ENCODE measurements around the gene KY.

Gene KY

GRCh38 chr3:134642445-134643149 lies 8.2 kb downstream of the KY start:
- TF ChIP-seq PPARA (CRISPR knock-in tag; IDR thresholded peaks at IDR 0.05; ENCODE audit: borderline replicate concordance) (no peak), ESRRG (CRISPR knock-in tag; IDR thresholded peaks at IDR 0.05) (no peak), ZNF565 (CRISPR knock-in tag; conservative IDR thresholded peaks at IDR 0.05; ENCODE audit: low read depth) (no peak), ARNTL (CRISPR knock-in tag; IDR thresholded peaks at IDR 0.05; ENCODE audit: borderline replicate concordance, low read depth) (no peak), PATZ1 (CRISPR knock-in tag; IDR thresholded peaks at IDR 0.05; ENCODE audit: borderline replicate concordance) (no peak), RARB (CRISPR knock-in tag; IDR thresholded peaks at IDR 0.05) (no peak), SNAI2 (CRISPR knock-in tag; IDR thresholded peaks at IDR 0.05) (no peak), CSDC2 (CRISPR knock-in tag; IDR thresholded peaks at IDR 0.05) (no peak), TCF4 (CRISPR knock-in tag; IDR thresholded peaks at IDR 0.05; ENCODE audit: borderline replicate concordance) (no peak), GLIS3 (CRISPR knock-in tag; IDR thresholded peaks at IDR 0.05) (no peak), ZFP3 (CRISPR knock-in tag; IDR thresholded peaks at IDR 0.05) (no peak), ZC3H10 (CRISPR knock-in tag; IDR thresholded peaks at IDR 0.05) (no peak)
- TF ChIP-seq, protein P1, sequence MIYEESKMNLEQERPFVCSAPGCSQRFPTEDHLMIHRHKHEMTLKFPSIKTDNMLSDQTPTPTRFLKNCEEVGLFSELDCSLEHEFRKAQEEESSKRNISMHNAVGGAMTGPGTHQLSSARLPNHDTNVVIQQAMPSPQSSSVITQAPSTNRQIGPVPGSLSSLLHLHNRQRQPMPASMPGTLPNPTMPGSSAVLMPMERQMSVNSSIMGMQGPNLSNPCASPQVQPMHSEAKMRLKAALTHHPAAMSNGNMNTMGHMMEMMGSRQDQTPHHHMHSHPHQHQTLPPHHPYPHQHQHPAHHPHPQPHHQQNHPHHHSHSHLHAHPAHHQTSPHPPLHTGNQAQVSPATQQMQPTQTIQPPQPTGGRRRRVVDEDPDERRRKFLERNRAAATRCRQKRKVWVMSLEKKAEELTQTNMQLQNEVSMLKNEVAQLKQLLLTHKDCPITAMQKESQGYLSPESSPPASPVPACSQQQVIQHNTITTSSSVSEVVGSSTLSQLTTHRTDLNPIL (CRISPR knock-in tag; IDR thresholded peaks at IDR 0.05; ENCODE audit: low read depth): no peak
- TF ChIP-seq, protein P2, sequence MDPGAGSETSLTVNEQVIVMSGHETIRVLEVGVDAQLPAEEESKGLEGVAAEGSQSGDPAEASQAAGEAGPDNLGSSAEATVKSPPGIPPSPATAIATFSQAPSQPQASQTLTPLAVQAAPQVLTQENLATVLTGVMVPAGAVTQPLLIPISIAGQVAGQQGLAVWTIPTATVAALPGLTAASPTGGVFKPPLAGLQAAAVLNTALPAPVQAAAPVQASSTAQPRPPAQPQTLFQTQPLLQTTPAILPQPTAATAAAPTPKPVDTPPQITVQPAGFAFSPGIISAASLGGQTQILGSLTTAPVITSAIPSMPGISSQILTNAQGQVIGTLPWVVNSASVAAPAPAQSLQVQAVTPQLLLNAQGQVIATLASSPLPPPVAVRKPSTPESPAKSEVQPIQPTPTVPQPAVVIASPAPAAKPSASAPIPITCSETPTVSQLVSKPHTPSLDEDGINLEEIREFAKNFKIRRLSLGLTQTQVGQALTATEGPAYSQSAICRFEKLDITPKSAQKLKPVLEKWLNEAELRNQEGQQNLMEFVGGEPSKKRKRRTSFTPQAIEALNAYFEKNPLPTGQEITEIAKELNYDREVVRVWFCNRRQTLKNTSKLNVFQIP (CRISPR knock-in tag; IDR thresholded peaks at IDR 0.05; ENCODE audit: borderline replicate concordance, low read depth): no peak
- ATAC-seq: no peak

DNA sequence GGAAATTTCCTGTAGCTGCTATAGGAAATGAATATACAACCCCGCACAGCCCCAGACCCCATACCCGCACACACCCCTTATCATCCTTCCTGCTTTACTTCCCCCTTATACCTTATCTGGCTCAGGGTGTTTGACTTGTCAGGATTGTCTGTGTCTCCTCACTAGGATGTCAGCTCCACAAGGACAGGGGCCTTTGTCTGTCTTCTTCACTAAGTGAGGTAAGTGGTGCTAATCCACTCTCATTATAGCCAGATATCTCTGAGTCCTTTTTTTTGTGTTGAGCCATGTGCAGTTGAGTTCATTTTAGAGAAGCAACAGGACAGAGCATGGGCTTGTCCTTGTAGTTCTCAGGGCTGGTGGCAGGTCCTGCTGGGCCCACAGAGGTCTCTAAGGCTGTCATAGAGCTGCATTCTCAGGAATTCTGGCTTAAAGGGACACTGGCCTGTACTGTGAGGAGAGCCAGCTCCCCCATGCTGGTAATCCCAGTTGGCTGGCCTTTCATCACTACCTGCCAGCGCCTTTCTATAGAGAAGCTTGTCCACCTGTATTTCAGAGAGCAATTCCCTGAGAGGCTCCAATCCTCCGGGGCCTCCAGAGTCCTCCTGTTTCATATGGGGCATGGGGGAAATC lies 9.0 kb downstream of the KY start:
- no peak for TF ChIP-seq ZC3H10 (CRISPR knock-in tag; IDR thresholded peaks at IDR 0.05)
- TF ChIP-seq ESRRG (CRISPR knock-in tag; IDR thresholded peaks at IDR 0.05): no peak
- TF ChIP-seq, protein P1 (CRISPR knock-in tag; IDR thresholded peaks at IDR 0.05; ENCODE audit: low read depth): no peak
- TF ChIP-seq TOX (CRISPR knock-in tag; IDR thresholded peaks at IDR 0.05; ENCODE audit: borderline replicate concordance): no peak
- TF ChIP-seq ZNF565 (CRISPR knock-in tag; conservative IDR thresholded peaks at IDR 0.05; ENCODE audit: low read depth): no peak
- no peak for TF ChIP-seq OSR1 (CRISPR knock-in tag; IDR thresholded peaks at IDR 0.05)
- TF ChIP-seq TCF4 (CRISPR knock-in tag; IDR thresholded peaks at IDR 0.05; ENCODE audit: borderline replicate concordance): no peak
- TF ChIP-seq, protein P3, sequence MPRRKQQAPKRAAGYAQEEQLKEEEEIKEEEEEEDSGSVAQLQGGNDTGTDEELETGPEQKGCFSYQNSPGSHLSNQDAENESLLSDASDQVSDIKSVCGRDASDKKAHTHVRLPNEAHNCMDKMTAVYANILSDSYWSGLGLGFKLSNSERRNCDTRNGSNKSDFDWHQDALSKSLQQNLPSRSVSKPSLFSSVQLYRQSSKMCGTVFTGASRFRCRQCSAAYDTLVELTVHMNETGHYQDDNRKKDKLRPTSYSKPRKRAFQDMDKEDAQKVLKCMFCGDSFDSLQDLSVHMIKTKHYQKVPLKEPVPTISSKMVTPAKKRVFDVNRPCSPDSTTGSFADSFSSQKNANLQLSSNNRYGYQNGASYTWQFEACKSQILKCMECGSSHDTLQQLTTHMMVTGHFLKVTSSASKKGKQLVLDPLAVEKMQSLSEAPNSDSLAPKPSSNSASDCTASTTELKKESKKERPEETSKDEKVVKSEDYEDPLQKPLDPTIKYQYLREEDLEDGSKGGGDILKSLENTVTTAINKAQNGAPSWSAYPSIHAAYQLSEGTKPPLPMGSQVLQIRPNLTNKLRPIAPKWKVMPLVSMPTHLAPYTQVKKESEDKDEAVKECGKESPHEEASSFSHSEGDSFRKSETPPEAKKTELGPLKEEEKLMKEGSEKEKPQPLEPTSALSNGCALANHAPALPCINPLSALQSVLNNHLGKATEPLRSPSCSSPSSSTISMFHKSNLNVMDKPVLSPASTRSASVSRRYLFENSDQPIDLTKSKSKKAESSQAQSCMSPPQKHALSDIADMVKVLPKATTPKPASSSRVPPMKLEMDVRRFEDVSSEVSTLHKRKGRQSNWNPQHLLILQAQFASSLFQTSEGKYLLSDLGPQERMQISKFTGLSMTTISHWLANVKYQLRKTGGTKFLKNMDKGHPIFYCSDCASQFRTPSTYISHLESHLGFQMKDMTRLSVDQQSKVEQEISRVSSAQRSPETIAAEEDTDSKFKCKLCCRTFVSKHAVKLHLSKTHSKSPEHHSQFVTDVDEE (CRISPR knock-in tag; IDR thresholded peaks at IDR 0.05): no peak
- TF ChIP-seq ZFP30 (CRISPR knock-in tag; IDR thresholded peaks at IDR 0.05): no peak
- TF ChIP-seq SNAI2 (CRISPR knock-in tag; IDR thresholded peaks at IDR 0.05): no peak
- TF ChIP-seq ISL1 (CRISPR knock-in tag; IDR thresholded peaks at IDR 0.05): no peak

More for the DNA sequence above, 9.0 kb downstream of the KY start:
- no peak for ATAC-seq

Measured in SK-N-SH treated with all-trans-retinoic acid at 6 μM for 48 hours (cell line).